HG03457 (cell line): ENCODE results near the gene ESRRB.

Experiments used
- ATAC-seq: cut with Tn5 transposase; IDR thresholded peaks from one replicate; pipeline ENCODE4 v1.9.1; 2021; ENCODE audit warnings: moderate number of reproducible peaks; ENCODE audit not compliant: unreplicated experiment

Gene ESRRB

DNA sequence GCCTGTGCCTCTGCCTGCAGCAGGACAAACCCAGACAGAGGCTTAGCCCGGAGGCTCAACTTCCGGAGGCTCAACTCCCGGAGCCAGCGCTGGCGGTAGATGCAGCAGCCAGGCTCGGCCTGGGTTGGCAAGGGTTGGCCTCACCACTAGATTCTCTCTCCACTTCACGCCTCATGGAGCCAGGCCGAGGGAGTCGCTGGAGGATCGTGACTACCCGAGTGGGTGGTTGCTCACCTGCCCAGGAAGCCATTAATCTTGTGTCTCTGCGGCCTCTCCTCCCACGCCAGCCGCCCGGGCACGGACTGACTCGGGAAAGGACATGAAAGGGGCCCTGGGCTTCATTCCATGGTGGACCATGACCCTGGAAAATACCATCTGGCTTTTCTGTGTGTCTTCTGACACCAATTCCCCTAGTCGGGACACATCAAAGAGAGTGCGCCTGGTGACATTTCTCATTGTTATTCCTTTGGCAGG is 20.8 kb downstream of the ESRRB start:
- ATAC-seq, result no peak

GRCh38 chr14:76405627-76406026 is 29.7 kb downstream of the ESRRB start:
- no peak for ATAC-seq

- no peak for ATAC-seq
Observed at GRCh38 chr14:76407449-76408150, 31.7 kb downstream of the ESRRB start.

DNA sequence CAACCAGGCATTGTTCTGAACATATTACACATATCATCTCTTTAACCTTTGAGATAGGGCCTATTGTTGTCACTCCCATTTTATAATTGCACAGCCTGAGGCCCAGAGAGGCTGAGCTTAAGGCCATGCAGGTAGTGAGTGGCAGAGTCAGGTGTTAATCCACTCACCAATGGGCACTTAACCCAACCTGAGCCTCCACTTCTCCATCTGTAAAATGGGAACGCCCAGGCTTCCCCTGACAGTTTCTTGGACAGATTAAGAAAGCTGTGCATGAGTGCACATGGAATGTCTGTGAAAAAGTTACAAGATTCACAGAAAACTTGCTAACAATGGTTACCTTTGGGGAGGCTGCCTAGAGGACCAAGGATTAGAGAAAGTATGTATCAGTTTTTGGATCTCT is 32.9 kb downstream of the ESRRB start:
- no peak for ATAC-seq

- no peak for ATAC-seq
Observed at GRCh38 chr14:76412501-76412900, 36.6 kb downstream of the ESRRB start.

GRCh38 chr14:76413106-76413961 is 37.4 kb downstream of the ESRRB start:
- no peak for ATAC-seq

- no peak for ATAC-seq
Observed at GRCh38 chr14:76413962-76414600, 38.1 kb downstream of the ESRRB start.

GRCh38 chr14:76419399-76419798 is 43.5 kb downstream of the ESRRB start:
- ATAC-seq, result no peak

- ATAC-seq, result no peak
Observed at GRCh38 chr14:76420827-76421226, 44.9 kb downstream of the ESRRB start.

GRCh38 chr14:76421662-76422061 is 45.7 kb downstream of the ESRRB start:
- ATAC-seq, result no peak

GRCh38 chr14:76422662-76423061 is 46.7 kb downstream of the ESRRB start:
- ATAC-seq, result no peak

- no peak for ATAC-seq
Observed at GRCh38 chr14:76423534-76423933, 47.6 kb downstream of the ESRRB start.

DNA sequence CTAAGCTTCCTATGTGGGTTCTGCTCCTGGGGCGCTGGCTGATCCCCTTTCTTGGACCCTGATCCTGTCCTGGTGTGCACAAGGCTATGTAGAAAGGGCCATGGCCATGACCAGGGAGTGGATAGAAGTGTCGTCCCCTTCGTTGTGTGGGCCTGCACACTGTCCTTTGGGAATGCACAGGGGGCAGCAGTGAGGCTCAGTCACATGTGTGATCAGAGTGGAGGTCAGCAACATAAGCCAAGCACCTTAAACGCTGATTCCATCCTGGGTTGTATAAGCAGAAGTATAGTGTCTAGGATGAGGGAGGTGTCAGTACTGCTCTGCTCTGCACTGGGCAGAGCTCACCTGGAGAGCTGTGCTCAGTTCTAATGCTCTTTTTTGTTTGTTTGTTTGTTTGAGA is 48.4 kb downstream of the ESRRB start:
- ATAC-seq, result no peak

DNA sequence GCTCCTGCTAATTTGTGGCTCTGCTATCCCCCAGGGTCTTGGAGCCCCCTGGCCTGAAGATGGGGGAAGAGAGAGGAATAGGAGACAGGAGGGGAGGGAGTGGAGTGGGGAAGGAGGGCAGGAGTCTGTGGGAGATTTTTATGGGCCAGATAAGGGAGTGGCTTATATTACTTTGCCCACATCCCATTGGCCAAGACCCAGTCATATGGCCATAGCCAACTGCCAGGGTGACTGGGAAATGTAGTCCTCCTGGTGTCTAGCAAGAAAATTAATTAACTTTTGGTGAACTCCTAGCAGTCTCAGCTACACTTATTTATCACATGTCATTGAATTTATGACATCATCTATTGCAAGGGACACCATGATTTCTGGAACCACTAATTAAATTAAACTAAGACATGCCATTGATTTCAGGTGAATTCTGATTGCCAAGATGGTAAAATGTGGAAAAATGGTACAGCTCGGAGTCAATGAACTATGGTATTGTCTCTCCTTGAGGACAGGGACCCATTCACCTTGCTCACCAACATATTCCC is 50.3 kb downstream of the ESRRB start:
- no peak for ATAC-seq

GRCh38 chr14:76428611-76429010 is 52.7 kb downstream of the ESRRB start:
- no peak for ATAC-seq

DNA sequence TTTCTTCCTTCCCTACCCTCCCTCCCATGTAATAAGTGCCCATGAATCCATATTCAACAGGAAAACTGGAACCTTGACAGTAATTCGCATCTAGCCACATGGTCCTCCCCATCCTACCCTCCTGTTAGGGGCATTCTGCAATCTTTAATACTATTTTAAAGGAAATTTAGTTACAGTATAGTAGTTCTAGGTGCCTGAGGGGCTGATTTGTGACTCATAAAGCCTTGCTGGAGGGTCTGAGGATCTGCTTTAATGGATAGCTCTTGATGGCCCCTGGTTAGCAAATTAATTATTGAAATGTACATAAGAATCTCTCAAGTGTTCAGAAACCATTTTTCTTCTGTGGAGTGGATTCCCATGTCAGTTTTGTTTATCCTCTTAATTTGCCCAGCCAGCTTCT is 54.1 kb downstream of the ESRRB start:
- ATAC-seq, result no peak

DNA sequence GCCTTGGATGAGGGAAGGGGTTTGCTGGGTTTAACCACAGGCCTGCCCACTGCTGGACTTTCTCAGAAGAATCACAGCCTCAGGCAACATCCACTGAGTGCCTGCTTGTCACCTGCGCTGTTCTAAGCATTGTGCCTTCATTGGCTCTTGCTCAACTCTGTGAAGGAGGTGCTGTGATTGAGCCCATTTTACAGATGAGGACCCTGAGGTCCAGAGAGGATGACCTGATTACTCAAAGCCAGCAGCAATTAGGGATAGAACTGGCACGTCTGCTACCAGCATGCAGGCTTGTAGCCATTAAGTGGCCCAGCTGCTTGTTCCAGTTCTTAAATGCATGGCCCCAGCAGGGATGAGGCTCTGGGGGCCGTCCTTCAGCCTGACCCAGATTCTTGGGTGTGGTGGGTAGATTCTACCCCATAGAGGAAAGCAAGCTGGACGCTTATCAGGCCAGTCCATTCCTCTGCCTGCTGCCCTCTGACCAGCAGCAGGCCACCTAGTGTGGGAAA is 54.6 kb downstream of the ESRRB start:
- no peak for ATAC-seq

DNA sequence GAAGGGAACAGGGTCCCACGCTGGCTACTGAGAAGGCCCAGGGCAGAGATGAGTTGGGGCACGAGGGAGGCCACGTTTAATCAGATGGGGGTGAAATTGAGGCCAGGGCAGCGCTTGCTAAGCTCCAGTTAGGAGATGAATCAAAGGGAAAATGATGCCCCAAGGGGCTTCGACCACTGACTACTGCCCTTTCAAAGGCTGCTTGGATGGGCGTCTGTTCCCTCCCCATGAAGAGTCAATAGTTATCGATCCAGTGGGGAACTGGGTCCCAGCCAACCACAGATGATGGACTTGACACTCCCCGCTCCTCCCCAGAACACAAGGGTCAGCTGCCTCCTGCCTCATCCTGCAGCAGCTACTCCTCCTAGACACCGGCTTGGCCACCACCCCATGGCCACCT is 55.6 kb downstream of the ESRRB start:
- ATAC-seq, result no peak

GRCh38 chr14:76432827-76433752 is 57.2 kb downstream of the ESRRB start:
- ATAC-seq, result no peak

GRCh38 chr14:76434220-76434619 is 58.3 kb downstream of the ESRRB start:
- no peak for ATAC-seq
